Adrenal gland (tissue), 5 donors: ENCODE measurements around the gene MRPL38.

Source experiments
- POLR2A ChIP-seq, 2 donors: fragments of 450-650 bp; IDR thresholded peaks; one replicate each; pipeline ENCODE4 v1.6.1; 2017; ENCODE audit warnings: antibody characterized with exemption in 2 of 2, mild to moderate bottlenecking in 2 of 2, moderate library complexity in 1 of 2
- TF ChIP-seq, protein P1 (sequence below), 6 experiments: fragments of 450-650 bp in 4 of 6; fragments of 200-600 bp in 2 of 6; sonication (generic) in 1 of 6; IDR thresholded peaks; 1 replicate in 5 of 6; 2 replicates in 1 of 6; pipeline versions ENCODE4 v1.5.1 to v1.8.0; 2016 to 2021; ENCODE audit warnings: antibody characterized with exemption in 6 of 6, mild to moderate bottlenecking in 2 of 6, moderate library complexity in 1 of 6
- donor health status: DM: no; HTN: no; CAD: no.

DNA sequence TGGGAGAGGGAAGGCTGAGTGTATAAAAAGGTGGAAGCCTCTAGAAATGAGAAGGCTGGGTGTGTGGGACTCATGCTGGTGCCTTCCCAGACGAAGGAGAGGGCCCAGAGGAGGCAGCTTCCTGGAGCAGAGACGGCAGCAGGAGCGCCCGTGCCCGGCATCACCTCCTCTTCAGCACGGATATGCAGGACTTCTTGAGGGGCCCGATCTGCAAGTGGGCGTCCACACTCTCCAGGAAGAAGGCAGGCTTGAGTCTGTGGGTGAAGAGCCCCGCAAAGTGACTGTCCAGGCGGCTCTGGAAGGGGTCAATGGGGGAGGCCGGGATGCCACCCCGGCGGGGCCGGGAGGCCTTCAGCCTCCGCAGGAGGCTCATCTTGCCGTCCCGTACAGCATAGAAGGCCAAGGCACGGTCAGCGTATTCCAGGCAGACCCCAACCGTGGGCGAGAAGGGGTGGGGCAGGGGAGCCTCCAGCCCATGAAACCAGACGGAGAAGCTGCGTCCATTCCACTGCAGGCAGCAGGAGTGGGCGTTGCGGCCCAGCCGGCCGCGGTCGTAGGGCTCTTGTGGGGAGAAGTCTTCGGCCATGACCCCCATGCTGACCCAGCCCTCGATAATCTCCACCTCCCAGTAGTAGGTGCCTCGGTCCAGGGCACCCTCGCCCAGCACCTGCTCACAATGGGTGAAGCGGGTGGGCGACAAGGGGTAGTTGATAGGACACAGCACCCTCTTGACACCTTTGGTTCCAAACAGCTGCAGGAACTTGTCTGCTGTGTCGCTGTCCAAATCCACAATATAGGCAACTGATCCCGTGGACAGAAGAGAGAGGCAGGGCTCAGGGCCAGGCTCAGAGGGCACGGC, 30.1 kb downstream of the MRPL38 start:
- no peak for TF ChIP-seq POLR2A (IDR thresholded peaks at IDR 0.05)
- TF ChIP-seq, protein P1, sequence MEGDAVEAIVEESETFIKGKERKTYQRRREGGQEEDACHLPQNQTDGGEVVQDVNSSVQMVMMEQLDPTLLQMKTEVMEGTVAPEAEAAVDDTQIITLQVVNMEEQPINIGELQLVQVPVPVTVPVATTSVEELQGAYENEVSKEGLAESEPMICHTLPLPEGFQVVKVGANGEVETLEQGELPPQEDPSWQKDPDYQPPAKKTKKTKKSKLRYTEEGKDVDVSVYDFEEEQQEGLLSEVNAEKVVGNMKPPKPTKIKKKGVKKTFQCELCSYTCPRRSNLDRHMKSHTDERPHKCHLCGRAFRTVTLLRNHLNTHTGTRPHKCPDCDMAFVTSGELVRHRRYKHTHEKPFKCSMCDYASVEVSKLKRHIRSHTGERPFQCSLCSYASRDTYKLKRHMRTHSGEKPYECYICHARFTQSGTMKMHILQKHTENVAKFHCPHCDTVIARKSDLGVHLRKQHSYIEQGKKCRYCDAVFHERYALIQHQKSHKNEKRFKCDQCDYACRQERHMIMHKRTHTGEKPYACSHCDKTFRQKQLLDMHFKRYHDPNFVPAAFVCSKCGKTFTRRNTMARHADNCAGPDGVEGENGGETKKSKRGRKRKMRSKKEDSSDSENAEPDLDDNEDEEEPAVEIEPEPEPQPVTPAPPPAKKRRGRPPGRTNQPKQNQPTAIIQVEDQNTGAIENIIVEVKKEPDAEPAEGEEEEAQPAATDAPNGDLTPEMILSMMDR (IDR thresholded peaks at IDR 0.05): no peak
